Measurements from ENCODE around the gene RMND1.
"Not testable (repeated sequence)": the region's sequence is repeated elsewhere in the genome, so short reads cannot be mapped to it uniquely, and the experiment has no call there.

The RMND1 gene

DNA sequence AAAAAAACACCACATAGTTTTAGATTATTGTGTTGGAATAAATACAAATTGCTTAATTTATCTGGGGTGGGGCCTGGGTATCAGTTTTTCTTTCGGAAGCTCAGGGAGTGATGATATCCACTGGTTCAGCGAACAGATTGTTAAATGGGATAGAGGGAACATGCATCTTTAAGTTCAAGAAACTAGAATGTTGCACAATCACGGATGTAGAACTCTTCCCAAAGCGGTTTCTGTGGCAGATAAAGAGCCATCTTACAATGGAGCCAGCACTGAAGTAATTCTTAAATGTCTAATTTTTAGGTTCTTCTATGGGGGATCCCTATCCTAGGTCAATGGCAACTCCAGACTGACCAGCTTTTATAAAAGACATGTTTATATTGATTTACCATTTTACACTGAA is 9.7 kb upstream of the RMND1 start:
- no peak for DNase-seq (ENCODE audit: low spot score)
- Histone ChIP-seq H3K27ac (ENCODE audit: poor library complexity, severe bottlenecking) (no peak overlapping the region), H3K4me1 (ENCODE audit: insufficient read depth, poor library complexity, severe bottlenecking) (no peaks in the 10 kb centered on the region), H3K4me3 (ENCODE audit: severe bottlenecking) (no peak overlapping the region), H3K9me3 (ENCODE audit: severe bottlenecking) (no peaks in the 10 kb centered on the region), H3K36me3 (ENCODE audit: low read depth) (peaks cover 69% of the 10 kb centered on the region), H3K27me3 (ENCODE audit: insufficient read depth, poor library complexity, severe bottlenecking) (no peaks in the 10 kb centered on the region)
- TF ChIP-seq, protein P1, sequence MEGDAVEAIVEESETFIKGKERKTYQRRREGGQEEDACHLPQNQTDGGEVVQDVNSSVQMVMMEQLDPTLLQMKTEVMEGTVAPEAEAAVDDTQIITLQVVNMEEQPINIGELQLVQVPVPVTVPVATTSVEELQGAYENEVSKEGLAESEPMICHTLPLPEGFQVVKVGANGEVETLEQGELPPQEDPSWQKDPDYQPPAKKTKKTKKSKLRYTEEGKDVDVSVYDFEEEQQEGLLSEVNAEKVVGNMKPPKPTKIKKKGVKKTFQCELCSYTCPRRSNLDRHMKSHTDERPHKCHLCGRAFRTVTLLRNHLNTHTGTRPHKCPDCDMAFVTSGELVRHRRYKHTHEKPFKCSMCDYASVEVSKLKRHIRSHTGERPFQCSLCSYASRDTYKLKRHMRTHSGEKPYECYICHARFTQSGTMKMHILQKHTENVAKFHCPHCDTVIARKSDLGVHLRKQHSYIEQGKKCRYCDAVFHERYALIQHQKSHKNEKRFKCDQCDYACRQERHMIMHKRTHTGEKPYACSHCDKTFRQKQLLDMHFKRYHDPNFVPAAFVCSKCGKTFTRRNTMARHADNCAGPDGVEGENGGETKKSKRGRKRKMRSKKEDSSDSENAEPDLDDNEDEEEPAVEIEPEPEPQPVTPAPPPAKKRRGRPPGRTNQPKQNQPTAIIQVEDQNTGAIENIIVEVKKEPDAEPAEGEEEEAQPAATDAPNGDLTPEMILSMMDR (IDR thresholded peaks at IDR 0.05; ENCODE audit: poor library complexity, severe bottlenecking): no peak
- ATAC-seq (ENCODE audit: low read depth): no peak

DNA sequence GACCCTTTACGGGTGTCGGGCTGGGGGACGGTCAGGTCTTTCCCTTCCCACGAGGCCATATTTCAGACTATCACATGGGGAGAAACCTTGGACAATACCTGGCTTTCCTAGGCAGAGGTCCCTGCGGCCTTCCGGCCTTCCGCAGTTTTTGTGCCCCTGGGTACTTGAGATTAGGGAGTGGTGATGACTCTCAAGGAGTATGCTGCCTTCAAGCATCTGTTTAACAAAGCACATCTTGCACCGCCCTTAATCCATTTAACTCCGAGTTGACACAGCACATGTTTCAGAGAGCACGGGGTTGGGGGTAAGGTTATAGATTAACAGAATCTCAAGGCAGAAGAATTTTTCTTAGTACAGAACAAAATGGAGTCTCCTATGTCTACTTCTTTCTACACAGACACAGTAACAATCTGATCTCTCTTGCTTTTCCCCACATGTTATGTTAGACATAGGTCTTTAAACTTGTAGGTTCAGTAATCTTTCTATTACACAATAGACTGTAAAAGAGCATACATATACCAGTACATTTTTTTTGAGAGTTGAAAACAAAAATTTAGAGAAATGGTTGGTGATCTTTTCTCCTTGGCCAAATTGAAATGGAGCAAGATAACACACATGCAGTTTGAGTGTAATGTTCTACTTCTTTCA is 3.9 kb upstream of the RMND1 start:
- Histone ChIP-seq H3K36me3 (ENCODE audit: low read depth) (peaks cover 44% of the 10 kb centered on the region), H3K4me1 (ENCODE audit: insufficient read depth, poor library complexity, severe bottlenecking) (peaks cover 10% of the 10 kb centered on the region)
- ATAC-seq (ENCODE audit: low read depth); DNase-seq (ENCODE audit: low spot score); H3K4me3 ChIP-seq (ENCODE audit: severe bottlenecking); H3K9me3 ChIP-seq (ENCODE audit: severe bottlenecking); H3K27ac ChIP-seq (ENCODE audit: poor library complexity, severe bottlenecking); H3K27me3 ChIP-seq (ENCODE audit: insufficient read depth, poor library complexity, severe bottlenecking): not testable (repeated sequence)

DNA sequence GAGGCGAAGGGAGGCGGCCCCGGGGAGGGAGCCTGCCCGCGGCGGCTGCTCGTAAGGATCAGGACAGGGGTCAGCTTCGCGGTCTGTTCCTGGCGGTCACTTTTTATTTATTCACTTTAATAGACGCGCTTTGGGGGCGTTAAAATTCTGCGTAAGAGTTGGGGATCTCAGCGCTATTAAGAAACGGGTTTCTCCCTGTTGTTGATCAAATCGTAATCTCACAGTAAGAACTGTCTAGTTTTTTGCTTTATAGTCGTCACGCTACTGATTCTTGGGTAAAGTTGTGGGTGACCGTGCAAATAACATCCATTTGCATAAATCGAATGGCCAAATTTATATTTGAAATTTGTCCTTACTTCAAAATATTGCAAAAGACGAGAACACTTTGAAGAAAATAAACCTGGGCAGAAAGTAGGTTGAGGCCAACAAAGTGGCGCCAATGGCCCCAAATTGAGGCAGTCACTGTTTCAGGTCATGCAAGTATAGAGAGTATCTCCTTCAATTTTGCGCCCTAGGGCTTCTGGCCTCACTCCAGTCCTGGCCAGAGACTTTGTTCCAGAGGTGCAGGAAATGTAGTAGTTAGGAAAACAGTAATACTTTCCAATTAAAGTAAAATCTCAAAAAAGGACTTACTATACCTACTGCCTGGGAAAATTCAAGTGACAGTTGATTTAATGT is 963 bp upstream of the RMND1 start:
- peak overlapping the region; percentile 71 for H3K27ac ChIP-seq (ENCODE audit: poor library complexity, severe bottlenecking)

DNA sequence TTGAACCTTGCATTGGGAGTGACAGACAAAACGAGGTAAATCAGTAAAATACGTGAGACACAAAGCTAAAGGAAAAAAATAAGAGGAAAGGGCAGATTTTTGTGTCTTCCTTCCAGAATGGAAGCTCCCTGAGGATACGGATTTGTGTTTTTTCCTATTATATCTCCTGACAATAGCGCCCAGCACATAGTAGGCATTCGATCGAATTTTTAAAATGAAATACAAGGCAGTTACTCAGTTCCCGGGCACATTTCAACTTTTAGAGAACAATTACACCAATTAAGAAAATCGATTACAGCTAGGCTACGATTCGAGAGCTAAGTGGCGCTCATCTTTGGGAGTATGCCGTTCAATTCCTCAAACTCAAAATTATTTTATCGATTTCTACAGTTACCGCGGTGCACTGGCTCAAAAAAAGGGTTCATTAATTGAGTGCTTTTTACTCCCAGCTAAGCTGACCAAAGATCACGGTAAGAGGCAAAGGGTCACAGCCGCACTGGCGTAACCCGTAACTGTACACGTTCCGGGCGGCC is 443 bp downstream of the RMND1 start:
- Histone ChIP-seq H3K4me3 (ENCODE audit: severe bottlenecking) (peak overlapping the region; percentile 73), H3K9me3 (ENCODE audit: severe bottlenecking) (no peaks in the 10 kb centered on the region), H3K36me3 (ENCODE audit: low read depth) (peaks cover 8% of the 10 kb centered on the region; the same call in 1 of the 2 replicates), H3K27ac (ENCODE audit: poor library complexity, severe bottlenecking) (peak overlapping the region; percentile 71), H3K27me3 (ENCODE audit: insufficient read depth, poor library complexity, severe bottlenecking) (no peaks in the 10 kb centered on the region), H3K4me1 (ENCODE audit: insufficient read depth, poor library complexity, severe bottlenecking) (peaks cover 13% of the 10 kb centered on the region)
- TF ChIP-seq, protein P1 (IDR thresholded peaks at IDR 0.05; ENCODE audit: poor library complexity, severe bottlenecking): no peak
- ATAC-seq (ENCODE audit: low read depth) (no peak), DNase-seq (ENCODE audit: low spot score) (no peak)

More for the DNA sequence above, 963 bp upstream of the RMND1 start:
- peaks cover 10% of the 10 kb centered on the region for H3K4me1 ChIP-seq (ENCODE audit: insufficient read depth, poor library complexity, severe bottlenecking)
- DNase-seq (ENCODE audit: low spot score) (no peak), ATAC-seq (ENCODE audit: low read depth) (peak; percentile 13)
- TF ChIP-seq, protein P1 (IDR thresholded peaks at IDR 0.05; ENCODE audit: poor library complexity, severe bottlenecking): no peak
- peak overlapping the region; percentile 73 for H3K4me3 ChIP-seq (ENCODE audit: severe bottlenecking)
- peaks cover 16% of the 10 kb centered on the region for H3K36me3 ChIP-seq (ENCODE audit: low read depth)
- no peaks in the 10 kb centered on the region for H3K27me3 ChIP-seq (ENCODE audit: insufficient read depth, poor library complexity, severe bottlenecking)
- H3K9me3 ChIP-seq (ENCODE audit: severe bottlenecking): no peaks in the 10 kb centered on the region

DNA sequence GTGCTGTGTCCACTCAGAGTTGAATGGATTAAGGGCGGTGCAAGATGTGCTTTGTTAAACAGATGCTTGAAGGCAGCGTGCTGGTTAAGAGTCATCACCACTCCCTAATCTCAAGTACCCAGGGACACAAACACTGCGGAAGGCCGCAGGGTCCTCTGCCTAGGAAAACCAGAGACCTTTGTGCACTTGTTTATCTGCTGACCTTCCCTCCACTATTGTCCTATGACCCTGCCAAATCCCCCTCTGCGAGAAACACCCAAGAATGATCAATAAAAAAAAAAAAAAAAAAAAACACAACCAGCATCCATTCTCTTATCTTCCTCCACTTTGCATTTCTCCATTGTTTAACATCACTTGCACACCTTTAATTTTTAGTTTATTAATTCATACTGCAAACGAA is 998 bp downstream of the RMND1 start:
- H3K4me3 ChIP-seq (ENCODE audit: severe bottlenecking): peak overlapping the region; percentile 73
- ATAC-seq (ENCODE audit: low read depth): not testable (repeated sequence)
- peak overlapping the region; percentile 71 for H3K27ac ChIP-seq (ENCODE audit: poor library complexity, severe bottlenecking)

More for the DNA sequence above, 998 bp downstream of the RMND1 start:
- not testable (repeated sequence) for H3K36me3 ChIP-seq (ENCODE audit: low read depth); H3K9me3 ChIP-seq (ENCODE audit: severe bottlenecking); H3K27me3 ChIP-seq (ENCODE audit: insufficient read depth, poor library complexity, severe bottlenecking); DNase-seq (ENCODE audit: low spot score)
- peaks cover 17% of the 10 kb centered on the region for H3K4me1 ChIP-seq (ENCODE audit: insufficient read depth, poor library complexity, severe bottlenecking)

Measured in RWPE2 (cell line).